Type B pancreatic cell (in vitro differentiated cells): Measurements from ENCODE around the gene RBM47. TPM values are rescaled to one million over a fixed set of nuclear protein-coding genes. Genes with fewer than 3 reads are reported as not detected.
A peak's percentile ranks its signal among the peaks of the same experiment; 100 is the strongest.

Experiments used
- DNase-seq: peaks from one replicate; pipeline ENCODE4 v3.0.0; 2021; ENCODE audit warnings: mixed read lengths; ENCODE audit not compliant: unreplicated experiment; ENCODE audit errors: extremely low spot score
- H3K27ac Mint-ChIP-seq: 2 replicates; pipeline ENCODE4 v1.8.0; 2021; ENCODE audit warnings: mild to moderate bottlenecking, mixed read lengths
- H3K27me3 Mint-ChIP-seq: 2 replicates; pipeline ENCODE4 v1.8.0; 2021; ENCODE audit warnings: mixed read lengths
- H3K36me3 Mint-ChIP-seq: 2 replicates; pipeline ENCODE4 v1.8.0; 2021; ENCODE audit warnings: mixed read lengths
- H3K4me1 Mint-ChIP-seq: one replicate; pipeline ENCODE4 v1.8.0; 2021; ENCODE audit warnings: mixed read lengths; ENCODE audit not compliant: unreplicated experiment
- H3K4me3 Mint-ChIP-seq: 2 replicates; pipeline ENCODE4 v1.8.0; 2021; ENCODE audit warnings: mild to moderate bottlenecking, mixed read lengths
- H3K9me3 Mint-ChIP-seq: 2 replicates; pipeline ENCODE4 v1.8.0; 2021; ENCODE audit warnings: mixed read lengths
- CTCF ChIP-seq: fragments of 200-600 bp; sonication (generic); conservative IDR thresholded peaks from 2 replicates; pipeline ENCODE4 v1.5.0; 2021; ENCODE audit warnings: antibody characterized with exemption, mild to moderate bottlenecking
- total RNA-seq: library from RNA; stranded (reverse); gene quantifications from 2 replicates; pipeline ENCODE4 v1.2.1, GENCODE V29; 2021; ENCODE audit warnings: low replicate concordance

RBM47 gene
- total RNA-seq, 1 donor from 2014 or later, result 53.5 TPM

- Mint-ChIP-seq H3K36me3 (no peaks in the 10 kb centered on the region), H3K27ac (peak overlapping the region; percentile 69), H3K9me3 (no peaks in the 10 kb centered on the region), H3K4me1 (peaks cover 8% of the 10 kb centered on the region), H3K4me3 (no peak overlapping the region), H3K27me3 (no peaks in the 10 kb centered on the region)
- no peak for DNase-seq
- TF ChIP-seq CTCF, result no peak
Observed at GRCh38 chr4:40531636-40532023, 98.0 kb downstream of the RBM47 start.

- no peak for TF ChIP-seq CTCF
- Mint-ChIP-seq H3K27ac (peak overlapping the region; percentile 76), H3K27me3 (no peaks in the 10 kb centered on the region), H3K4me3 (no peak overlapping the region), H3K36me3 (no peaks in the 10 kb centered on the region), H3K9me3 (no peaks in the 10 kb centered on the region), H3K4me1 (peaks cover 9% of the 10 kb centered on the region)
- DNase-seq, result no peak
Observed at GRCh38 chr4:40530961-40531635, 98.6 kb downstream of the RBM47 start.

- no peak for DNase-seq
- H3K27me3 Mint-ChIP-seq, result no peaks in the 10 kb centered on the region
- no peaks in the 10 kb centered on the region for H3K36me3 Mint-ChIP-seq
- no peak for TF ChIP-seq CTCF
- no peak overlapping the region for H3K4me3 Mint-ChIP-seq
- H3K9me3 Mint-ChIP-seq, result no peaks in the 10 kb centered on the region
- H3K4me1 Mint-ChIP-seq, result peaks cover 15% of the 10 kb centered on the region
- H3K27ac Mint-ChIP-seq, result no peak overlapping the region
Observed at GRCh38 chr4:40526741-40527140, 102.9 kb downstream of the RBM47 start.

GRCh38 chr4:40525752-40526598, 103.7 kb downstream of the RBM47 start:
- Mint-ChIP-seq H3K27me3 (no peaks in the 10 kb centered on the region), H3K9me3 (no peaks in the 10 kb centered on the region), H3K36me3 (no peaks in the 10 kb centered on the region), H3K4me3 (peak overlapping the region; percentile 18), H3K4me1 (peaks cover 8% of the 10 kb centered on the region), H3K27ac (peak overlapping the region; percentile 84)
- DNase-seq, result no peak
- no peak for TF ChIP-seq CTCF

- Mint-ChIP-seq H3K27ac (no peak overlapping the region), H3K4me1 (peaks cover 7% of the 10 kb centered on the region), H3K27me3 (no peaks in the 10 kb centered on the region), H3K4me3 (no peak overlapping the region), H3K9me3 (no peaks in the 10 kb centered on the region), H3K36me3 (peaks cover 5% of the 10 kb centered on the region)
- TF ChIP-seq CTCF, result no peak
- DNase-seq, result no peak
Observed at GRCh38 chr4:40524366-40525041, 105.2 kb downstream of the RBM47 start.
